HCT116 (cell line): ENCODE data around the gene CCDC142. TPM values are rescaled to one million over a fixed set of nuclear protein-coding genes. Genes with fewer than 3 reads are reported as not detected.

Experiments used
- ATAC-seq: fragments of 200-7000 bp; cut with Tn5 transposase; 2 replicates; pipeline ENCODE4 v1.9.1; 2020; ENCODE audit warnings: mild to moderate bottlenecking, moderate library complexity
- BruUV-seq: library from RNA; stranded (reverse); fragments of 400-500 nt; replicated peaks from 2 replicates; lab custom pipeline; 2021; lab: Mats Ljungman, UMichigan
- CTCF ChIA-PET: fragments of 300-600 bp; sonication (Branson Sonifier 250); formaldehyde crosslinking; loops from one replicate; lab custom pipeline; 2021; ENCODE audit warnings: antibody characterized with exemption; lab: Charles Lee
- POLR2A ChIA-PET: fragments of 300-600, 350-600 bp; sonication (Branson Sonifier 250); formaldehyde crosslinking; loops from one replicate; lab custom pipeline; 2021; ENCODE audit warnings: antibody characterized with exemption; lab: Charles Lee
- RAD21 ChIA-PET, 2 experiments: fragments of 300-600 bp; sonication (Branson Sonifier 250); formaldehyde crosslinking; loops; one replicate each; lab custom pipeline; 2023; ENCODE audit warnings: low total read pairs in 2 of 2; ENCODE audit not compliant: uncharacterized antibody in 2 of 2, unreplicated experiment in 2 of 2, low non-redundant PET in 1 of 2; lab: Charles Lee
- DNase-seq: peaks from one replicate; pipeline ENCODE4 v3.0.0-alpha.2; 2010; ENCODE audit warnings: low read depth, low spot score
- H2AFZ ChIP-seq: fragments of 200-600 bp; shearing (Covaris generic), sonication (generic); 2 replicates; pipeline ENCODE4 v1.6.1; 2017; ENCODE audit warnings: low read depth, mixed run types, mixed read lengths, antibody characterized with exemption, low read length; ENCODE audit not compliant: poor library complexity, severe bottlenecking
- H3K27ac ChIP-seq: 2 replicates; pipeline ENCODE4 v1.5.1; 2012; ENCODE audit warnings: low read depth, low read length
- H3K27me3 ChIP-seq: fragments of 200-600 bp; sonication (generic); 2 replicates; pipeline ENCODE4 v1.6.1; 2016; ENCODE audit warnings: mixed run types, low read length, mixed read lengths; ENCODE audit not compliant: insufficient read depth
- H3K36me3 ChIP-seq, 2 experiments: fragments of 200-500 bp in 1 of 2; fragments of 200-600 bp in 1 of 2; sonication (Bioruptor generic) in 1 of 2; sonication (generic) in 1 of 2; 2 replicates each; pipeline versions ENCODE4 v1.5.1 to v1.6.1; 2014 to 2016; ENCODE audit warnings: low read length in 2 of 2, inconsistent platforms in 1 of 2, mixed read lengths in 1 of 2, mixed run types in 1 of 2; ENCODE audit not compliant: insufficient read depth in 2 of 2, control insufficient read depth in 1 of 2
- H3K4me1 ChIP-seq, 2 experiments: fragments of 200-600 bp in 1 of 2; sonication (generic) in 1 of 2; 2 replicates each; pipeline versions ENCODE4 v1.5.1 to v1.6.1; 2012 to 2017; ENCODE audit warnings: low read length in 2 of 2, inconsistent platforms in 1 of 2, mild to moderate bottlenecking in 1 of 2, mixed read lengths in 1 of 2, mixed run types in 1 of 2, moderate library complexity in 1 of 2; ENCODE audit not compliant: insufficient read depth in 2 of 2, control insufficient read depth in 1 of 2
- H3K4me2 ChIP-seq: fragments of 200-600 bp; sonication (generic); 2 replicates; pipeline ENCODE4 v1.6.1; 2017; ENCODE audit warnings: mixed run types, low read length, mixed read lengths
- H3K4me3 ChIP-seq, 2 experiments: fragments of 200-600 bp in 1 of 2; sonication (generic) in 1 of 2; replicated peaks in 1 of 2; 2 replicates each; pipeline ENCODE4 v1.5.1; 2011 to 2016; ENCODE audit warnings: low read length in 2 of 2, control low read depth in 1 of 2, low read depth in 1 of 2, mild to moderate bottlenecking in 1 of 2, mixed read lengths in 1 of 2, mixed run types in 1 of 2
- H3K79me2 ChIP-seq: fragments of 200-600 bp; sonication (generic); 2 replicates; pipeline ENCODE4 v1.6.1; 2017; ENCODE audit warnings: mild to moderate bottlenecking, mixed run types, low read length, moderate library complexity, mixed read lengths; ENCODE audit not compliant: insufficient read depth
- H3K9ac ChIP-seq: fragments of 200-600 bp; sonication (generic); 2 replicates; pipeline ENCODE4 v1.6.1; 2016; ENCODE audit warnings: low read length, mixed read lengths
- H3K9me2 ChIP-seq: fragments of 200-600 bp; sonication (generic), shearing (Covaris generic); 2 replicates; pipeline ENCODE4 v1.6.1; 2017; ENCODE audit warnings: mixed run types, mild to moderate bottlenecking, moderate library complexity; ENCODE audit not compliant: insufficient read depth
- H3K9me3 ChIP-seq, 2 experiments: fragments of 200-500 bp in 1 of 2; fragments of 200-600 bp in 1 of 2; sonication (Bioruptor generic) in 1 of 2; sonication (generic) in 1 of 2; 2 replicates each; pipeline ENCODE4 v1.6.1; 2014 to 2017; ENCODE audit warnings: low read length in 2 of 2, mixed read lengths in 2 of 2, inconsistent platforms in 1 of 2, low read depth in 1 of 2, mild to moderate bottlenecking in 1 of 2, mixed run types in 1 of 2, moderate library complexity in 1 of 2; ENCODE audit not compliant: control insufficient read depth in 1 of 2, insufficient read depth in 1 of 2
- H4K20me1 ChIP-seq: fragments of 200-600 bp; sonication (generic), shearing (Covaris generic); 2 replicates; pipeline ENCODE4 v1.6.1; 2017; ENCODE audit warnings: mixed run types, mild to moderate bottlenecking, moderate library complexity; ENCODE audit not compliant: insufficient read depth
- CBX3 ChIP-seq: IDR thresholded peaks from 2 replicates; pipeline ENCODE4 v1.6.1; 2012; ENCODE audit warnings: low read depth
- CEBPB ChIP-seq: IDR thresholded peaks from 2 replicates; pipeline ENCODE4 v1.6.1; 2012; ENCODE audit warnings: low read depth
- EGR1 ChIP-seq: IDR thresholded peaks from 2 replicates; pipeline ENCODE4 v1.6.1; 2012; ENCODE audit warnings: low read depth
- ELF1 ChIP-seq: IDR thresholded peaks from 2 replicates; pipeline ENCODE4 v1.6.1; 2012; ENCODE audit warnings: low read depth, borderline replicate concordance
- FOSL1 ChIP-seq: IDR thresholded peaks from 2 replicates; pipeline ENCODE4 v1.6.1; 2012; ENCODE audit warnings: low read depth
- JUND ChIP-seq: IDR thresholded peaks from 2 replicates; pipeline ENCODE4 v1.6.1; 2012
- MAX ChIP-seq: IDR thresholded peaks from 2 replicates; pipeline ENCODE4 v1.6.1; 2012
- POLR2A ChIP-seq: IDR thresholded peaks from 2 replicates; pipeline ENCODE4 v1.7.0; 2011; ENCODE audit warnings: borderline replicate concordance; ENCODE audit not compliant: insufficient read depth, insufficient read length; ENCODE audit errors: extremely low read depth
- RAD21 ChIP-seq: IDR thresholded peaks from 2 replicates; pipeline ENCODE4 v1.6.1; 2012; ENCODE audit warnings: low read depth, mild to moderate bottlenecking
- SIN3A ChIP-seq: IDR thresholded peaks from 2 replicates; pipeline ENCODE4 v1.6.1; 2012; ENCODE audit warnings: low read depth
- SP1 ChIP-seq: IDR thresholded peaks from 2 replicates; pipeline ENCODE4 v1.6.1; 2012; ENCODE audit warnings: low read depth
- SRF ChIP-seq: IDR thresholded peaks from 2 replicates; pipeline ENCODE4 v1.6.1; 2012; ENCODE audit warnings: low read depth
- TCF7L2 ChIP-seq: IDR thresholded peaks from 2 replicates; pipeline ENCODE4 v1.7.0; 2011; ENCODE audit warnings: borderline replicate concordance, inconsistent platforms; ENCODE audit not compliant: insufficient read depth, insufficient read length; ENCODE audit errors: extremely low read depth
- YY1 ChIP-seq: IDR thresholded peaks from 2 replicates; pipeline ENCODE4 v1.6.1; 2011; ENCODE audit warnings: low read length, low read depth, moderate library complexity, mild to moderate bottlenecking; ENCODE audit not compliant: insufficient replicate concordance; ENCODE audit errors: extremely low read depth
- intact Hi-C: fragments of 100-400 bp; cut with micrococcal nuclease; formaldehyde crosslinking; loops from 2 replicates; pipeline ENCODE4 v1.10.0; 2022
- total RNA-seq: library from RNA; stranded (reverse); gene quantifications from one replicate; pipeline ENCODE4 v1.2.1, GENCODE V29; 2021; ENCODE audit not compliant: unreplicated experiment
- TF ChIP-seq, protein P1 (sequence below): IDR thresholded peaks from 2 replicates; pipeline ENCODE4 v1.6.1; 2012; ENCODE audit warnings: low read depth
- TF ChIP-seq, protein P2 (sequence below): IDR thresholded peaks from 2 replicates; pipeline ENCODE4 v1.6.1; 2011; ENCODE audit warnings: mild to moderate bottlenecking, low read length, moderate library complexity; ENCODE audit not compliant: insufficient replicate concordance; ENCODE audit errors: extremely low read depth
- TF ChIP-seq, protein P3 (sequence below), 3 experiments: fragments of 200-600 bp in 1 of 3; sonication (generic) in 1 of 3; IDR thresholded peaks in 2 of 3; conservative IDR thresholded peaks in 1 of 3; 2 replicates each; pipeline ENCODE4 v1.5.1; 2012 to 2017; ENCODE audit warnings: low read depth in 2 of 3, low read length in 2 of 3, antibody characterized with exemption in 1 of 3, borderline replicate concordance in 1 of 3, control low read depth in 1 of 3, mild to moderate bottlenecking in 1 of 3, mixed read lengths in 1 of 3, mixed run types in 1 of 3, moderate library complexity in 1 of 3; ENCODE audit not compliant: insufficient read depth in 1 of 3

Gene CCDC142
- total RNA-seq, 1 experiment from 2014 or later, result 15.0 TPM

- TF ChIP-seq TCF7L2 (no peak), CBX3 (no peak), RAD21 (no peak), ELF1 (no peak)
Observed at GRCh38 chr2:74515981-74516633, 33.3 kb upstream of the CCDC142 start (continued).

DNA sequence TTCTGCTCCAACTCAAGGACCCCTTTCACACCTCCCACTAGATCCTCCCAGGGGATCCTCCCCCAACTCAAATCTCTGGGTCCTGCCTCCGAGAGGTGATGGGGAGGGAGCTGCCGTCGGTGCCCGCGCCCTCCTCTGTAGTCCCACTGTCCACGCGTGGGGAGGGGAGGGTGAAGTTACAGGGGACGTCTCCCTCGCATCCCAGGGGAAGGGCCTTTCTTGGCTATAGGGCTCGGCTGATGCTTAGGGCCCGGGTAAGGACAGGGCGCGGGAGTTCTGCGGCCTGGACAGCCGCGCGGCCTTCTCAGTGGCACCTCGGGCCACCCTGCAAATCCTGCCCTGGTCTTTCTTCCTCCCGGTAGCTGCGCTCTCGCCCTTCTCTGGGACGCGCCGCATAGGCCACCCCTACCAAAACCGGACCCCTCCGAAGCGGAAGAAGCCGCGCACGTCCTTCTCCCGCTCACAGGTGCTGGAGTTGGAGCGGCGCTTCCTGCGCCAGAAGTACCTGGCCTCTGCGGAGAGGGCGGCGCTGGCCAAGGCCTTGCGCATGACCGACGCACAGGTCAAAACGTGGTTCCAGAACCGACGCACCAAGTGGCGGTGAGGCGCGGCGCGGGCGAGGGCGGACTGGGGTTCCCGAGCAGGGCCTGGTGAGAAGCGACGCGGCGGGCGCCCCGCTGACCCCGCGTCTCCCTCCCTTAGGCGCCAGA lies 32.6 kb upstream of the CCDC142 start:
- Histone ChIP-seq H2AFZ (no peak overlapping the region), H3K4me3 (no peak overlapping the region), H3K9ac (no peak overlapping the region), H3K27ac (no peak overlapping the region), H3K9me2 (no peaks in the 10 kb centered on the region), H3K4me1 (no peaks in the 10 kb centered on the region), H3K27me3 (no peaks in the 10 kb centered on the region), H3K9me3 (no peaks in the 10 kb centered on the region), H3K79me2 (no peaks in the 10 kb centered on the region), H4K20me1 (no peaks in the 10 kb centered on the region), H3K4me2 (no peak overlapping the region), H3K36me3 (no peaks in the 10 kb centered on the region)
- ATAC-seq (no peak), DNase-seq (no peak)
- ChIA-PET CTCF (no interaction called here), POLR2A (no interaction called here), RAD21 (no interaction called here)
- no TSS peak for BruUV-seq
- intact Hi-C loops, result no loop called here
- TF ChIP-seq CEBPB (no peak), ELF1 (no peak), SRF (no peak), SIN3A (no peak), POLR2A (no peak), YY1 (no peak), TCF7L2 (no peak), FOSL1 (no peak), JUND (no peak), EGR1 (no peak), SP1 (no peak), RAD21 (no peak), MAX (no peak)
- TF ChIP-seq, protein P1, sequence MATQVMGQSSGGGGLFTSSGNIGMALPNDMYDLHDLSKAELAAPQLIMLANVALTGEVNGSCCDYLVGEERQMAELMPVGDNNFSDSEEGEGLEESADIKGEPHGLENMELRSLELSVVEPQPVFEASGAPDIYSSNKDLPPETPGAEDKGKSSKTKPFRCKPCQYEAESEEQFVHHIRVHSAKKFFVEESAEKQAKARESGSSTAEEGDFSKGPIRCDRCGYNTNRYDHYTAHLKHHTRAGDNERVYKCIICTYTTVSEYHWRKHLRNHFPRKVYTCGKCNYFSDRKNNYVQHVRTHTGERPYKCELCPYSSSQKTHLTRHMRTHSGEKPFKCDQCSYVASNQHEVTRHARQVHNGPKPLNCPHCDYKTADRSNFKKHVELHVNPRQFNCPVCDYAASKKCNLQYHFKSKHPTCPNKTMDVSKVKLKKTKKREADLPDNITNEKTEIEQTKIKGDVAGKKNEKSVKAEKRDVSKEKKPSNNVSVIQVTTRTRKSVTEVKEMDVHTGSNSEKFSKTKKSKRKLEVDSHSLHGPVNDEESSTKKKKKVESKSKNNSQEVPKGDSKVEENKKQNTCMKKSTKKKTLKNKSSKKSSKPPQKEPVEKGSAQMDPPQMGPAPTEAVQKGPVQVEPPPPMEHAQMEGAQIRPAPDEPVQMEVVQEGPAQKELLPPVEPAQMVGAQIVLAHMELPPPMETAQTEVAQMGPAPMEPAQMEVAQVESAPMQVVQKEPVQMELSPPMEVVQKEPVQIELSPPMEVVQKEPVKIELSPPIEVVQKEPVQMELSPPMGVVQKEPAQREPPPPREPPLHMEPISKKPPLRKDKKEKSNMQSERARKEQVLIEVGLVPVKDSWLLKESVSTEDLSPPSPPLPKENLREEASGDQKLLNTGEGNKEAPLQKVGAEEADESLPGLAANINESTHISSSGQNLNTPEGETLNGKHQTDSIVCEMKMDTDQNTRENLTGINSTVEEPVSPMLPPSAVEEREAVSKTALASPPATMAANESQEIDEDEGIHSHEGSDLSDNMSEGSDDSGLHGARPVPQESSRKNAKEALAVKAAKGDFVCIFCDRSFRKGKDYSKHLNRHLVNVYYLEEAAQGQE, result no peak
- TF ChIP-seq, protein P2, sequence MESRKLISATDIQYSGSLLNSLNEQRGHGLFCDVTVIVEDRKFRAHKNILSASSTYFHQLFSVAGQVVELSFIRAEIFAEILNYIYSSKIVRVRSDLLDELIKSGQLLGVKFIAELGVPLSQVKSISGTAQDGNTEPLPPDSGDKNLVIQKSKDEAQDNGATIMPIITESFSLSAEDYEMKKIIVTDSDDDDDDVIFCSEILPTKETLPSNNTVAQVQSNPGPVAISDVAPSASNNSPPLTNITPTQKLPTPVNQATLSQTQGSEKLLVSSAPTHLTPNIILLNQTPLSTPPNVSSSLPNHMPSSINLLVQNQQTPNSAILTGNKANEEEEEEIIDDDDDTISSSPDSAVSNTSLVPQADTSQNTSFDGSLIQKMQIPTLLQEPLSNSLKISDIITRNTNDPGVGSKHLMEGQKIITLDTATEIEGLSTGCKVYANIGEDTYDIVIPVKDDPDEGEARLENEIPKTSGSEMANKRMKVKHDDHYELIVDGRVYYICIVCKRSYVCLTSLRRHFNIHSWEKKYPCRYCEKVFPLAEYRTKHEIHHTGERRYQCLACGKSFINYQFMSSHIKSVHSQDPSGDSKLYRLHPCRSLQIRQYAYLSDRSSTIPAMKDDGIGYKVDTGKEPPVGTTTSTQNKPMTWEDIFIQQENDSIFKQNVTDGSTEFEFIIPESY, result no peak
- TF ChIP-seq, protein P3, sequence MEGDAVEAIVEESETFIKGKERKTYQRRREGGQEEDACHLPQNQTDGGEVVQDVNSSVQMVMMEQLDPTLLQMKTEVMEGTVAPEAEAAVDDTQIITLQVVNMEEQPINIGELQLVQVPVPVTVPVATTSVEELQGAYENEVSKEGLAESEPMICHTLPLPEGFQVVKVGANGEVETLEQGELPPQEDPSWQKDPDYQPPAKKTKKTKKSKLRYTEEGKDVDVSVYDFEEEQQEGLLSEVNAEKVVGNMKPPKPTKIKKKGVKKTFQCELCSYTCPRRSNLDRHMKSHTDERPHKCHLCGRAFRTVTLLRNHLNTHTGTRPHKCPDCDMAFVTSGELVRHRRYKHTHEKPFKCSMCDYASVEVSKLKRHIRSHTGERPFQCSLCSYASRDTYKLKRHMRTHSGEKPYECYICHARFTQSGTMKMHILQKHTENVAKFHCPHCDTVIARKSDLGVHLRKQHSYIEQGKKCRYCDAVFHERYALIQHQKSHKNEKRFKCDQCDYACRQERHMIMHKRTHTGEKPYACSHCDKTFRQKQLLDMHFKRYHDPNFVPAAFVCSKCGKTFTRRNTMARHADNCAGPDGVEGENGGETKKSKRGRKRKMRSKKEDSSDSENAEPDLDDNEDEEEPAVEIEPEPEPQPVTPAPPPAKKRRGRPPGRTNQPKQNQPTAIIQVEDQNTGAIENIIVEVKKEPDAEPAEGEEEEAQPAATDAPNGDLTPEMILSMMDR (IDR thresholded peaks at IDR 0.05 in 2 of 3, conservative IDR thresholded peaks at IDR 0.05 in 1 of 3; ENCODE audit: borderline replicate concordance in 1 of 3, insufficient read depth in 1 of 3, low read depth in 2 of 3, low read length in 2 of 3), result no peak
